GM19023 (cell line): ENCODE data around the gene NELFB.

Experiments
- ATAC-seq: cut with Tn5 transposase; IDR thresholded peaks from one replicate; pipeline ENCODE4 v1.9.1; 2021; ENCODE audit warnings: mild to moderate bottlenecking, moderate library complexity; ENCODE audit not compliant: unreplicated experiment

NELFB gene

GRCh38 chr9:137311986-137312851, 57.1 kb downstream of the NELFB start:
- ATAC-seq, result no peak

DNA sequence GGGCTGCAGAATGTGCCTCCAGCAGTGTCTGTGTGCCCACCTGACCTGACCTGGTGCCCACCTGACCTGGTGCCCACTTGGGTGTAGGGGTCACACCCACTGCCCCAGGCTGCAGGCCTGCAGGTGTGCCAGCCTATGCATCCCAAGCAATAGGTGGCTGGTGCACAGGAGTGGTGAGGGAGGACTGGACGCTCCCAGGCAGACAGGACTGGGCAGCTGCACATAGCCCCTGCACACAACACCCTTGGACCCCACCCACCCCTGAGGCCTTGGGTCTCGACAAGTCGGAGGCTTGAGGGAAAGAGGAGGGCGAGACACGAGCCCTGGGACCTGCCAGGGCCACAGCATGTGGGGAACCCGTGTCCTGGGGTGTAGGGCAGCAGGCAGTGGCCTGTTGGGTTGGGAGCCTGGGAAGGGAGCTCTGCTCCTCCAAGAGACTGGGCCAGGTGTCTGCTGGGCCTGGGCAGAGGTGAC, 57.8 kb downstream of the NELFB start:
- ATAC-seq, result no peak

GRCh38 chr9:137313326-137313936, 58.3 kb downstream of the NELFB start:
- no peak for ATAC-seq

- ATAC-seq, result no peak
Observed at GRCh38 chr9:137313956-137314560, 58.9 kb downstream of the NELFB start.

DNA sequence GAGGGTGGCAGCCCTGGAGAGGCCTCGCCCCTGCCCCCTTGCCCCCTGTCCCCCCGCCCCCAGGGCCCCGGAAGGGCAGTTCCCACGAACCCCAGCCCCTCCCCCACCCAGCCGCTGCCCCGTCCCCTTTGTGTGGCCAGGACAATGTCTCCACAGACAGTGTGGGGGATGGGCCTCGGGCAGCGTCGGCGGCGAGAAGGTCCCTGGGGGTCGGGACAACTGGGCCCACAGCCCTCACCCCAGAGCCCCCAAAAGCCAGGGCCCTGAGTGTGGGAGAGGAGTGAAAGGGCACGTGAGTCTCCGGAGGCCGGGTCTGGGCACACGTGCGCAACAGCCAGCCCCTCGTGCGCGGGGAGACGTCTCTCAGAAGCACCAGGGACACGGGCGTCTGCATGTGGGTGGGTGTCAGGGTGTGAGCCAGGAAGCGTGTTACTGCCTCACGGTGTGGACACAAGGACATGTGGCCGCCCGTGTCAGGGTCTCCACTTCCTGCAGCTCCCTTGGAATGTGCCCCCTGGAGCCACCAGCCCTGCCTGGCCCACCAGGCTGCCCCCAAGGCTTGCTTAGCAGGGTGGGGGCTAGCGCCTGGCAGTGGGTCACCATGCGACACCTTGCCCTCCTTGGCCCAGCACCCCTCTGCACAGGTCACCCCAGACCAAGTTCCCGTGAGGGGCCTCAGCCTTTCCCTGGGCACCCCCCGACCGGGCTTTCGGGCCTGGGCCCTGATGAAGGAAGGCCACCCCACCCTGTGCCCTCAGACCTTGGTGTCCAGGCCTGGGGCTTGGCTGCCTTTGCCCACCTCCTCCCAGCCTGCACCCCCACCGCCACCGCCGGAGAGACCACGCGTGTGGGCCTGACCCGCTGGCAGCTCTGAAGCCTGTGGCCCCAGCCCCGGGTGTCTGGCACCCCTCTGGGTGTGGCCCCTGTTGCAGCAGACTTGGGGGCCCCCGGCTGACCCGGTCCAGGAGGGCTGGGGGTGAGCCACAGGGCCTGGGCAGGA, 59.7 kb downstream of the NELFB start:
- ATAC-seq, result no peak

DNA sequence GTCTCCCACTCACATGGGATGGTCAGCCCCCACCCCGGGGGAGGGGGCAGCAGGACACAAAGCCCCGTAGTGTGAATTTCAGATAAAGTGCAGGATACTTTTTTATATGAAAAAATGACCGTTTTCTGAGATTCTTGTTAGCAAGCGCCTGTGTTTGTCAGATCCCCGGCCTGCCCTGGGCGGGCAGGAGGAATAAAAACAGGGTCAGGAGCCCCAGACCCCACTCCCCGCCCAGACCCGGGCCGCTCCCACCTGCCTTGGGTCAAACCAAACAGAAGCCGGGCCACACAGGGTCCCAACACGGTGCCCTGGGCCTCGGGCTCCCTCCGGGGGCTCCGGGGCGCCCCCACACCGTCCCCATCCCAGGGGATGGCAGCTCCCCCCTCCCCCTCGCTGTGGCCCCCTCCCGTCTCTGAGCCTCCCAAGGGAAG, 60.5 kb downstream of the NELFB start:
- no peak for ATAC-seq

- ATAC-seq, result no peak
Observed at GRCh38 chr9:137316012-137316981, 61.2 kb downstream of the NELFB start.

DNA sequence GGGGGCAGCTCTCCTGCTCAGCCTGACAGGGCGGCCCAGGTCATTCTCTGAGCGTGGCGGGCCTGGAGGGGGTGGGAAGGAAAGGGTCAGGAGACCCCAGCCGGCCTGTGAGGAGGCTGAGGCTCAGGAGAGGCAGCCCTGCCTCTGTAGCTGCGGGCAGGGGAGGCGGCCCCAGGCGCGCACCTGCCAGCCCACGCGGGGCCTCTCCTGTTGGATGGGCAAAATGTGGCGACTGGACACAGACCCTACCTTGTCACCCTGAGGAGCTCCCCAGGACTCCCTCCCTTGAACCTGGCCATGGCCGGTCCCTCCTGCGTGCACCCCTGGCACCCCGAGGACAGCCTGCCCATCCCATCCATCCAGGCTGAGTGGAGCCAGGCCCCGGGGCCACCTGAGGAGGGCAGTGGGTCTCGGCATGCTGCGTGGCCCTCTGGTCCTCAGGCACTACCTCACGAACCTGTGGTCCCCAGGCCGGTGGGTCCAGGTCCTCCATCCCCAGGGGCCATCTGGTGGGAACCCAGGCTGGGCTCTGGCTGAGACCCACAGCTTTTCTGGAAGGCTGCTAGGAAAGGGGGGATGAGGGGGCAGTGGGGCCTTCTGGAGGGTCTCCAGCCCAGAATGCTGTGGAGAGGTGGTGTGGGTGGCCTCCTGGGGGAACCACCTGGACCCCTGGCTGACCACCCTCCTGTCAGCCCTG, 62.0 kb downstream of the NELFB start:
- no peak for ATAC-seq

DNA sequence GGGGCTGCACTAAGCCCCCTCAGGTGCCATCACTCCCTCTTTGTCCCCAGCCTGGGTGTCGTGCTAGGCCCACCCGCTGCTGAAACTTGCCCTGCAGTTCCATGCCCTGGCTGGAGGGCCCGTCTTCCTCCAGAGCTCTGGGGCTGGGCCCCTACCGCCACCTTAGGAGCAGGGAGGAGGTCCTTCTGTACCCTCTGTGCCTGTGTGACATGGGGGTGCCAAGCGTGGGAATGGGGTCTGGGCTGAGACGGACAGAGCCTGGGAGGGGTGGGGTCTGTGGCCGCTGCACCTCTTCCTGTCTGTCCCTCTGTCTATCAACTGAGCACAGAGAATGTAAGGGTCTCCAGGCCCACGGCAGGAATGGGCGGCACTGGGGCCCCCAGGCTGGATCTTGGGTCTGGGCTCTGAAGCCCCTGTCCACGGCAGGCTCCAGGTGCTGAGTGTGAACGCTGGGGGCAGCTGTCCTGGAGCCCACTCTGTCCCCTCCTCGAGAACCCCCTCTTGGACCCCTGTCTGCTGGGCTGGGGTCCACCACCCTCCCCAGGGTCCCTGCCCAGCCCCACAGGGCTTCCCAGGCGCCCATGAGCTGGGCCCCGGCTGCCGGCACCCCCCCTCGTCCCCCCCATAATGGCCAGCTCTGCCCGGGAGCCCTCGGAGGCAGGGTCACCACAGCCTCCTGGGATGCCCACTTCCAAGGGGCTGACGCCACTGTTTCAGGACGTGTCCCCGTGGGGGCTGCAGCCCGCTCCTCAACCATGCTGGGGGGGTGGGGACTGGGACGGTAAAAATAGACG, 62.8 kb downstream of the NELFB start:
- ATAC-seq, result no peak

DNA sequence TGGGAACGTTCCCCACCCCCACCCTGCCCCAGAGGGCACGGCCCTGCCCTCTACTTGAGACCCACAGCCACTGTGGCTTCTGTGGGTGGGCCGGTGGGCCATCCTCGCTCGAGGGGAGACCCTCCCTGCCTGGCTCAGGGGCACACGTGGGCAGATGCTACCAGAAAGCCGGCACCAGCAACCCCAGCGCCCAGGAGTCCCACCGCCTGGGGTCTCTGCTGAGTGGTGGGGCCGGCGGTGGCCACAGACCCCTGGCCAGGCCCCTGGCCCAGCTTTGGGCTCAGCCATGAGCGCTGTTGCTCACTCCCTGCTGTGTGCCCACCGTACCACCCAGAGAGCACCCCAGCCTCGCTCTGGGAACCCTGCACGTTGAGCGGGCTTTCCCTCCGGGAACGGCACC, 63.5 kb downstream of the NELFB start:
- no peak for ATAC-seq

DNA sequence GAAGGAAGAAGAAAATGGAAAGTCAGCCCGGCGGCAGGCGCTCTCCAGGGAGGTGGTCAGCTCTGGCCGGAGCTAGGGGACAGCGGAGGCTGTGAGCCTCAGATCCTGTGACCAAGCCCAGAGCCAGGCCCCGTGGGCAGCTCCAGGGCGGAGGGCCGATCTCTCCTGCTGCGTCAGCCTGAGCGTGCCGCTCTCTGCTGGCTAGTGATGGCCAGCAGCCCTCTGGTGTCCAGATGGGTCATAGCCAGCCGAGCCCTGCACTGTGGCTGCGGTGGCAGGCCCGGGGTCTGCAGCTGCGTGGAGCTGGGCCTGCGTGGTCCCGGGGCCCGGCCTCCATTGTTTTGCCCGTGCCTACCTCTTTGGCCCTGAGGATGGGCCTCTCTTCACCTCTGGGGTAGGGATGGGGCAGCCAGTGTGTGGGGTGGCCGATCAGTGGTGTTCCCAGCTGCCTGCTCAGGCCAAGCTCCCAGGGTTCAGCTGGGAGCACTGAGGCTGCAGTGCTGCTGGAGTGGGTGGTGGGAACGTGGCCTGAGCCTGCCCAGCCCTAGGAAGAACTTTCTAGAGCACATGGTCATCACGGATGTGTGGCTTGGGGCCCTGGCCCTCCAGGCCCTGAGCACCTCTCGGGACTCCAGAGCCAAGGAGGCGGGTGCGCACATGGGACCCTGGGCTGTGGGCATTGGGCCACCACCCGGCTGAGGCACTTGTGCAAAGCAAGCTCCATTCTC, 64.0 kb downstream of the NELFB start:
- ATAC-seq, result no peak

DNA sequence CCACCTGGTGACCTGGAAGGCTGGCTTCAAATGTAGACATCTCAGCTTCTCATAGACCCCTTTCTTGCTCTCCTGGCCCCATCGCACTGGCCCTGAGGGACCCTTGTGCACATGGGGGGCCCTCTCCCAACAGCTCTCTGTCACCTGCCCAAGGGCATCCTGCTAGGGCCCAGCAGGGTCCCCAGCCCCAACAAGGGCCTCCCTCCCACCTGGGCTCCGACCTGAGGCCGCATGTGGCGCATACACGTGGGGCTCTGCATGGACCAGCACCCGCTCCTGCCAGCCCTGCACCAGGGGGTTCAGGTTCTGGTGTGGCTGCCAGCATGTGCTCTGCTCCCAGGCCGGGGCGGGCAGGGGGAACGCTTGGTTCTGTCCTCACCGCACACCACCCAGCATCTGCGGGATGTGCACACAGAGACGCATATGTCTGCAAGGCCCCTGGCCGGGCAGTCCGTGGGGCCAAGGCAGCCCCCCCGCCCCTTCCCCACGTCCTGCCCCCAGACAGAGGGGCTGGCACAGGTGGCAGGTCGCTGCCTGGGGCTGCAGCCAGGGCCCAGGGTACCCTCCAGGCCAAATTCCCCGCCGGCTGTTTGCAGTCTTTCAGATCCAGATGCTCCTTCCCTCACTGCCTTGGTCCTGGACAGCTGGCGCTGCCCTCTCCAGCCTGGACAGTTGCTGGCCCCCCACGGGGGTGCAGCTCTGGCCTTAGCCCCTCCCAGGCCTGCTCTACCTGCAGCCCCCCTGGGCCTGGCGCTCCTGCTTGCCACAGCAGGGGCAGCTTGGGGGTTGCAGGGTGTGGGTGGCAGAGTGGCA, 64.8 kb downstream of the NELFB start:
- no peak for ATAC-seq

GRCh38 chr9:137320555-137321384, 65.6 kb downstream of the NELFB start:
- no peak for ATAC-seq

DNA sequence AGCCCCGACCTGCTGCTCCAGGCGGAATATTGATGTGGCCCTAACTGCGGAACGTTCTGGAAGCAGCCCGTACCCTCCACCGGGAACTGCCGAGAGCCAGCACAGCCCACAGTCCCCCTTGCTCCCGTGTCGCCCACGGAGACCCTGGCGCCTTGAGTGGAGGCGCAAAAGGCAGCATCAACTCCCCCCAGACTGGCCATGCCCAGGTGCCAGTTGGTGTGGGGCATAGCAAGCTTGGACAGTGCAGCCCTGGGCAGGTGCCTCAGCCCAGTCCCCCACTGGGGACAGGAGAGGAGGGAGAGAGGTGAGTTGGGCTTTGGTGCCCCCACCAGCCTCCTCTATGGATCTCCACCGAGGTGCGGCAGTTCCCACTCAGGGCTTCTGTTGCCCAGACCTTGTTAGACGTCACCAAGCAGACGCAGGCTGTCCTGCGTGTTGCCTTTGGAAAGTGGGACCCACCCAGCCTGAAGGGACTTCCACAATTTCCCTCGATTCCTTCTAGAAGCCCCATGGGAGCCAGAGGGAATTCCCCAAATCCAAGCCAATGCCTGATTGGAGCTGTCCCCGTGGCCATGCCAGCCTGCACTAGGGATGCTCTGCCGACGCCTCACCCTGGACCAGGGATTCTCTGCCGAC, 66.7 kb downstream of the NELFB start:
- ATAC-seq, result no peak
